ENCODE measurements around the gene ST7. TPM values are rescaled to one million over a fixed set of nuclear protein-coding genes. Genes with fewer than 3 reads are reported as not detected.

ST7 gene
- total and polyA plus RNA-seq, 2 donors from 2014 or later = 21.5 to 29.8 TPM

GRCh38 chr7:117009705-117010361 is 56.5 kb downstream of the ST7 start:
- Histone ChIP-seq H3K27me3 (ENCODE audit: control insufficient read depth, insufficient read depth, low read length) (no peaks in the 10 kb centered on the region), H3K4me3 (ENCODE audit: low read length in 3 of 3) (no peak overlapping the region), H3K9ac (ENCODE audit: low read length in 3 of 3) (no peak overlapping the region), H3K9me3 (ENCODE audit: control insufficient read depth in 2 of 3, insufficient read depth in 1 of 3, low read length in 3 of 3) (no peaks in the 10 kb centered on the region), H3K36me3 (ENCODE audit: control insufficient read depth in 2 of 3, insufficient read depth in 3 of 3, low read length in 3 of 3) (no peaks in the 10 kb centered on the region), H3K27ac (ENCODE audit: low read depth in 2 of 2, low read length in 2 of 2) (no peak overlapping the region), H3K4me1 (ENCODE audit: control insufficient read depth in 2 of 3, insufficient read depth in 2 of 3, low read depth in 1 of 3, low read length in 3 of 3) (no peaks in the 10 kb centered on the region)
- no peak for DNase-seq
- TF ChIP-seq, protein P1, sequence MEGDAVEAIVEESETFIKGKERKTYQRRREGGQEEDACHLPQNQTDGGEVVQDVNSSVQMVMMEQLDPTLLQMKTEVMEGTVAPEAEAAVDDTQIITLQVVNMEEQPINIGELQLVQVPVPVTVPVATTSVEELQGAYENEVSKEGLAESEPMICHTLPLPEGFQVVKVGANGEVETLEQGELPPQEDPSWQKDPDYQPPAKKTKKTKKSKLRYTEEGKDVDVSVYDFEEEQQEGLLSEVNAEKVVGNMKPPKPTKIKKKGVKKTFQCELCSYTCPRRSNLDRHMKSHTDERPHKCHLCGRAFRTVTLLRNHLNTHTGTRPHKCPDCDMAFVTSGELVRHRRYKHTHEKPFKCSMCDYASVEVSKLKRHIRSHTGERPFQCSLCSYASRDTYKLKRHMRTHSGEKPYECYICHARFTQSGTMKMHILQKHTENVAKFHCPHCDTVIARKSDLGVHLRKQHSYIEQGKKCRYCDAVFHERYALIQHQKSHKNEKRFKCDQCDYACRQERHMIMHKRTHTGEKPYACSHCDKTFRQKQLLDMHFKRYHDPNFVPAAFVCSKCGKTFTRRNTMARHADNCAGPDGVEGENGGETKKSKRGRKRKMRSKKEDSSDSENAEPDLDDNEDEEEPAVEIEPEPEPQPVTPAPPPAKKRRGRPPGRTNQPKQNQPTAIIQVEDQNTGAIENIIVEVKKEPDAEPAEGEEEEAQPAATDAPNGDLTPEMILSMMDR (IDR thresholded peaks at IDR 0.05; ENCODE audit: borderline replicate concordance, extremely low read depth, insufficient read depth) = no peak
- intact Hi-C loops (cut with DNase I) = no loop called here
- FAIRE-seq = no peak

- Histone ChIP-seq H3K4me3 (ENCODE audit: low read length in 3 of 3) (no peak overlapping the region), H3K27me3 (ENCODE audit: control insufficient read depth, insufficient read depth, low read length) (no peaks in the 10 kb centered on the region), H3K27ac (ENCODE audit: low read depth in 2 of 2, low read length in 2 of 2) (no peak overlapping the region), H3K36me3 (ENCODE audit: control insufficient read depth in 2 of 3, insufficient read depth in 3 of 3, low read length in 3 of 3) (no peaks in the 10 kb centered on the region), H3K9ac (ENCODE audit: low read length in 3 of 3) (no peak overlapping the region), H3K9me3 (ENCODE audit: control insufficient read depth in 2 of 3, insufficient read depth in 1 of 3, low read length in 3 of 3) (no peaks in the 10 kb centered on the region), H3K4me1 (ENCODE audit: control insufficient read depth in 2 of 3, insufficient read depth in 2 of 3, low read depth in 1 of 3, low read length in 3 of 3) (peaks cover 0 to 3% (median 0%) of the 10 kb centered on the region in 3 donors)
- intact Hi-C loops (cut with DNase I) = no loop called here
- TF ChIP-seq, protein P1 (IDR thresholded peaks at IDR 0.05; ENCODE audit: borderline replicate concordance, extremely low read depth, insufficient read depth) = no peak
- DNase-seq (no peak), FAIRE-seq (no peak)
Measured at GRCh38 chr7:117010375-117011133, 57.3 kb downstream of the ST7 start.

- intact Hi-C loops (cut with DNase I) = no loop called here
- FAIRE-seq (no peak), DNase-seq (no peak)
- Histone ChIP-seq H3K9ac (ENCODE audit: low read length in 3 of 3) (no peak overlapping the region), H3K9me3 (ENCODE audit: control insufficient read depth in 2 of 3, insufficient read depth in 1 of 3, low read length in 3 of 3) (no peaks in the 10 kb centered on the region), H3K4me1 (ENCODE audit: control insufficient read depth in 2 of 3, insufficient read depth in 2 of 3, low read depth in 1 of 3, low read length in 3 of 3) (peaks cover 0 to 3% (median 0%) of the 10 kb centered on the region in 3 donors), H3K27me3 (ENCODE audit: control insufficient read depth, insufficient read depth, low read length) (no peaks in the 10 kb centered on the region), H3K36me3 (ENCODE audit: control insufficient read depth in 2 of 3, insufficient read depth in 3 of 3, low read length in 3 of 3) (no peaks in the 10 kb centered on the region), H3K4me3 (ENCODE audit: low read length in 3 of 3) (no peak overlapping the region), H3K27ac (ENCODE audit: low read depth in 2 of 2, low read length in 2 of 2) (no peak overlapping the region)
- TF ChIP-seq, protein P1 (IDR thresholded peaks at IDR 0.05; ENCODE audit: borderline replicate concordance, extremely low read depth, insufficient read depth) = no peak
Measured at GRCh38 chr7:117011419-117012260, 58.3 kb downstream of the ST7 start.

Measured in kidney (tissue), 14 donors.